B cell (primary cell): ENCODE results near the gene SCN4A. TPM values are rescaled to one million over a fixed set of nuclear protein-coding genes. Genes with fewer than 3 reads are reported as not detected.

Source experiments
- ATAC-seq: fragments of 200-7000 bp; cut with Tn5 transposase; one replicate; pipeline ENCODE4 v1.10.0; 2021; ENCODE audit warnings: low read depth, mild to moderate bottlenecking, moderate number of reproducible peaks, moderate library complexity
- CTCF ChIA-PET: fragments of 350-600 bp; sonication (Branson Sonifier 250); formaldehyde crosslinking; loops from one replicate; lab custom pipeline; 2021; ENCODE audit warnings: antibody characterized with exemption, inconsistent platforms; lab: Charles Lee
- POLR2A ChIA-PET: fragments of 350-600 bp; sonication (Branson Sonifier 250); formaldehyde crosslinking; loops from one replicate; lab custom pipeline; 2021; ENCODE audit warnings: antibody characterized with exemption; lab: Charles Lee
- DNase-seq: peaks from one replicate; pipeline ENCODE4 v3.0.0; 2013
- H2AFZ ChIP-seq: 2 replicates; pipeline ENCODE4 v1.6.1; 2012; ENCODE audit warnings: mild to moderate bottlenecking, low read depth, low read length; ENCODE audit not compliant: insufficient read depth, poor library complexity, severe bottlenecking
- H3K27ac ChIP-seq, 2 donors: 1 replicate in 1 of 2; 2 replicates in 1 of 2; pipeline ENCODE4 v1.5.1; 2012 to 2013; ENCODE audit warnings: low read length in 2 of 2, mild to moderate bottlenecking in 2 of 2, moderate library complexity in 1 of 2
- H3K27me3 ChIP-seq, 4 experiments: fragments of 200-600 bp in 1 of 4; sonication (generic) in 1 of 4; replicated peaks in 1 of 4; 1 replicate in 2 of 4; 2 replicates in 2 of 4; pipeline versions ENCODE4 v1.6.1 to v1.7.0; 2013 to 2016; ENCODE audit warnings: low read length in 3 of 4, mild to moderate bottlenecking in 2 of 4, mixed read lengths in 1 of 4, moderate library complexity in 1 of 4; ENCODE audit not compliant: insufficient read depth in 4 of 4, control insufficient read depth in 3 of 4; ENCODE audit errors: control extremely low read depth in 1 of 4
- H3K36me3 ChIP-seq, 2 experiments: replicated peaks in 1 of 2; 1 replicate in 1 of 2; 2 replicates in 1 of 2; pipeline versions ENCODE4 v1.6.1 to v1.7.1; 2013; ENCODE audit warnings: low read length in 1 of 2; ENCODE audit not compliant: insufficient read depth in 2 of 2, control insufficient read depth in 1 of 2; ENCODE audit errors: control extremely low read depth in 1 of 2, extremely low read depth in 1 of 2
- H3K4me1 ChIP-seq, 2 donors: fragments of 200-600 bp in 1 of 2; sonication (generic) in 1 of 2; 1 replicate in 1 of 2; 2 replicates in 1 of 2; pipeline versions ENCODE4 v1.5.1 to v1.6.1; 2013 to 2017; ENCODE audit warnings: low read length in 2 of 2; ENCODE audit not compliant: control insufficient read depth in 2 of 2, insufficient read depth in 2 of 2
- H3K4me2 ChIP-seq: replicated peaks from 2 replicates; pipeline ENCODE3; 2012; ENCODE audit warnings: mild to moderate bottlenecking, low read depth, low read length; ENCODE audit not compliant: poor library complexity, severe bottlenecking
- H3K4me3 ChIP-seq, 5 experiments: fragments of 200-600 bp in 1 of 5; sonication (generic) in 1 of 5; 1 replicate in 3 of 5; 2 replicates in 2 of 5; pipeline versions ENCODE4 v1.5.1 to v1.7.0; 2011 to 2016; ENCODE audit warnings: low read length in 4 of 5, mild to moderate bottlenecking in 4 of 5, low read depth in 2 of 5, control low read depth in 1 of 5, moderate library complexity in 1 of 5; ENCODE audit not compliant: insufficient read depth in 1 of 5; ENCODE audit errors: control extremely low read depth in 1 of 5, extremely low read depth in 1 of 5
- H3K79me2 ChIP-seq: fragments of 200-600 bp; sonication (generic); one replicate; pipeline ENCODE4 v1.6.0; 2016; ENCODE audit warnings: low read length; ENCODE audit not compliant: control insufficient read depth, insufficient read depth
- H3K9ac ChIP-seq: fragments of 200-600 bp; sonication (generic); 2 replicates; pipeline ENCODE4 v1.6.1; 2017; ENCODE audit warnings: mild to moderate bottlenecking, low read length, moderate library complexity
- H3K9me3 ChIP-seq, 3 donors: one replicate each; pipeline versions ENCODE4 v1.6.1 to v1.7.1; 2013; ENCODE audit warnings: low read length in 2 of 3; ENCODE audit not compliant: control insufficient read depth in 2 of 3, insufficient read depth in 1 of 3; ENCODE audit errors: control extremely low read depth in 1 of 3
- H4K20me1 ChIP-seq: 2 replicates; pipeline ENCODE4 v1.6.0; 2012; ENCODE audit warnings: mild to moderate bottlenecking, low read length; ENCODE audit not compliant: insufficient read depth, control insufficient read depth, poor library complexity, severe bottlenecking
- H3K27ac Mint-ChIP-seq: one replicate; pipeline ENCODE4 v1.8.0; 2021; ENCODE audit warnings: mixed read lengths
- H3K27me3 Mint-ChIP-seq: one replicate; pipeline ENCODE4 v1.8.0; 2021; ENCODE audit warnings: mixed read lengths
- H3K4me1 Mint-ChIP-seq: one replicate; pipeline ENCODE4 v1.8.0; 2021; ENCODE audit warnings: mixed read lengths
- H3K4me3 Mint-ChIP-seq: one replicate; pipeline ENCODE4 v1.8.0; 2021; ENCODE audit warnings: mixed read lengths
- H3K9me3 Mint-ChIP-seq: one replicate; pipeline ENCODE4 v1.8.0; 2022; ENCODE audit warnings: mixed read lengths; ENCODE audit not compliant: insufficient read depth
- EZH2 ChIP-seq: IDR thresholded peaks from 2 replicates; pipeline ENCODE4 v1.6.1; 2012; ENCODE audit warnings: borderline replicate concordance, low read depth, mild to moderate bottlenecking, moderate library complexity, low read length; ENCODE audit not compliant: insufficient read depth, poor library complexity, severe bottlenecking
- WGBS: methylation state at CpG from one replicate; pipeline ENCODE4 v1.1.5; 2013; ENCODE audit warnings: missing lambda C conversion rate; ENCODE audit not compliant: insufficient coverage; 5-methylcytosine and 5-hydroxymethylcytosine counted together
- intact Hi-C: fragments of 100-400 bp; cut with micrococcal nuclease; formaldehyde crosslinking; loops from one replicate; pipeline ENCODE4 v1.10.0; 2022
- polyA plus RNA-seq: library from polyadenylated mRNA; depleted of rRNA; stranded (reverse); fragments of >200 nt; gene quantifications from 2 replicates; pipeline ENCODE4 v1.2.3, GENCODE V29; 2012
- total RNA-seq, 2 donors: library from RNA; stranded (reverse); fragments of 120-200 nt in 1 of 2; gene quantifications; 1 replicate in 1 of 2; 2 replicates in 1 of 2; pipeline versions ENCODE4 v1.2.3 to v1.2.4, GENCODE V29; 2013 to 2022
- TF ChIP-seq, protein P1 (sequence below): fragments of 200-600 bp; IDR thresholded peaks from one replicate; pipeline ENCODE4 v1.8.0; 2022; ENCODE audit warnings: antibody characterized with exemption, mild to moderate bottlenecking

Gene SCN4A
- total and polyA plus RNA-seq, 2 donors (not counting 1 experiment from before 2014, with no cell fraction given) = 1.1 to 1.4 TPM

DNA sequence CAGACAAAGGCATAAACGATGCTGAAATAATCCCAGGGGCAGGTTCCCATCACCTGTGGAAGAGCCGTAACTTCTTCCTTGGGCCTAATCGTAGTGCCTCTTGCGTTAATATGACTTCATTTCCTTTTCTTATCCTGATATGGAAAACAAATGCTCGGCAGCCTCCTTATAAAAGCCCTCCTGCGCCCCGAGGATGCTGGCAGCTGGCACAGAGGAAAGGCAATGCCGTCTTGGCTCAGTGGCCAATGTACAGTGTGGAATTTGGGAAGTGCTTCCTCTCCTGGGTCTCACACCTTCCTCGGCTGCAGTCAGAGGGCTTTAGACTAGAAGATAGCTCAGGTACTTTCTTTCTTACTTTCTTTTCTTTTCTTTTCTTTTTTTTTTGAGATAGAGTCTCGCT lies 3.4 kb downstream of the SCN4A start:
- no peak for DNase-seq
- no peak for ATAC-seq
- no peaks in the 10 kb centered on the region for H3K79me2 ChIP-seq
- H3K9me3 ChIP-seq = no peaks in the 10 kb centered on the region
- Mint-ChIP-seq H3K27ac (no peak overlapping the region), H3K4me1 (peaks cover 5% of the 10 kb centered on the region), H3K4me3 (no peak overlapping the region), H3K27me3 (peaks cover 5% of the 10 kb centered on the region), H3K9me3 (no peaks in the 10 kb centered on the region)
- intact Hi-C loops = no loop called here
- H3K27ac ChIP-seq = no peak overlapping the region
- no peak overlapping the region for H3K4me3 ChIP-seq
- H3K36me3 ChIP-seq = no peaks in the 10 kb centered on the region
- no peaks in the 10 kb centered on the region for H4K20me1 ChIP-seq
- TF ChIP-seq, protein P1, sequence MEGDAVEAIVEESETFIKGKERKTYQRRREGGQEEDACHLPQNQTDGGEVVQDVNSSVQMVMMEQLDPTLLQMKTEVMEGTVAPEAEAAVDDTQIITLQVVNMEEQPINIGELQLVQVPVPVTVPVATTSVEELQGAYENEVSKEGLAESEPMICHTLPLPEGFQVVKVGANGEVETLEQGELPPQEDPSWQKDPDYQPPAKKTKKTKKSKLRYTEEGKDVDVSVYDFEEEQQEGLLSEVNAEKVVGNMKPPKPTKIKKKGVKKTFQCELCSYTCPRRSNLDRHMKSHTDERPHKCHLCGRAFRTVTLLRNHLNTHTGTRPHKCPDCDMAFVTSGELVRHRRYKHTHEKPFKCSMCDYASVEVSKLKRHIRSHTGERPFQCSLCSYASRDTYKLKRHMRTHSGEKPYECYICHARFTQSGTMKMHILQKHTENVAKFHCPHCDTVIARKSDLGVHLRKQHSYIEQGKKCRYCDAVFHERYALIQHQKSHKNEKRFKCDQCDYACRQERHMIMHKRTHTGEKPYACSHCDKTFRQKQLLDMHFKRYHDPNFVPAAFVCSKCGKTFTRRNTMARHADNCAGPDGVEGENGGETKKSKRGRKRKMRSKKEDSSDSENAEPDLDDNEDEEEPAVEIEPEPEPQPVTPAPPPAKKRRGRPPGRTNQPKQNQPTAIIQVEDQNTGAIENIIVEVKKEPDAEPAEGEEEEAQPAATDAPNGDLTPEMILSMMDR = no peak
- no peak for TF ChIP-seq EZH2
- H3K27me3 ChIP-seq = peaks cover 0 to 2% (median 0%) of the 10 kb centered on the region in 4 experiments
- peaks cover 5 to 10% of the 10 kb centered on the region in 2 donors for H3K4me1 ChIP-seq
- H3K9ac ChIP-seq = no peak overlapping the region
- 86% methylated on average over 6 of the region's 10 CpGs for WGBS
- CTCF ChIA-PET = interaction anchor here (1.0 to 1.7 kb wide), 6 partner anchors 11 to 59 kb away, joined by 3 to 6 read pairs (median 4); no protein-coding TSS in a partner anchor
- POLR2A ChIA-PET = no interaction called here
- no peak overlapping the region for H3K4me2 ChIP-seq
- H2AFZ ChIP-seq = no peak overlapping the region

DNA sequence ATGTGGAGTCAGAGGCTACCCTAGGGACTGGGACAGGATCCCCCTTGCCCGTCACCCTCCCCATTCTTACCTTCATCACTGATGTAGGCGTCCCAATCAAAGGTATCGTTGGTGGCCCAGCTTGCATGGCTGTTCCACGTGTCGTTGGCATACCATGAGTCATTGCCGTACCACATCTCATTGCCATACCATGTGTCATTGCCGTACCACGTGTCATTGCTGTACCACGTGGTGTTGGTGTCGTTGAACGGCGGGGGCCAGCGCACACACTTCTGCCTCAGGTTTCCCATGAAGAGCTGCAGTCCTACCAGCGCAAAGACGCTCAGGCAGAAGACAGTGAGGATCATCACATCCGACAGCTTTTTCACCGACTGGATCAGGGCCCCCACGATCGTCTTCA lies 4.8 kb downstream of the SCN4A start:
- Mint-ChIP-seq H3K9me3 (no peaks in the 10 kb centered on the region), H3K27me3 (peaks cover 5% of the 10 kb centered on the region), H3K4me1 (peaks cover 6% of the 10 kb centered on the region), H3K27ac (no peak overlapping the region), H3K4me3 (no peak overlapping the region)
- no peak overlapping the region for H3K4me2 ChIP-seq
- H3K36me3 ChIP-seq = no peaks in the 10 kb centered on the region
- no peak overlapping the region for H3K4me3 ChIP-seq
- H3K27ac ChIP-seq = no peak overlapping the region
- DNase-seq = no peak
- no peak overlapping the region for H3K9ac ChIP-seq
- H3K9me3 ChIP-seq = no peaks in the 10 kb centered on the region
- no peaks in the 10 kb centered on the region for H4K20me1 ChIP-seq
- peaks cover 5 to 10% of the 10 kb centered on the region in 2 donors for H3K4me1 ChIP-seq
- no peak for ATAC-seq
- H3K79me2 ChIP-seq = no peaks in the 10 kb centered on the region
- ChIA-PET POLR2A (interaction anchor here (0.8 kb wide), 1 partner anchor 12 kb away, joined by 4 read pairs; no protein-coding TSS in a partner anchor), CTCF (interaction anchor here (1.7 to 4.0 kb wide), 3 partner anchors 17 to 61 kb away, joined by 6 to 14 read pairs (median 6); no protein-coding TSS in a partner anchor)
- intact Hi-C loops = no loop called here
- H2AFZ ChIP-seq = no peak overlapping the region
- 95% methylated on average over 19 of the region's 19 CpGs for WGBS
- peaks cover 0 to 2% (median 0%) of the 10 kb centered on the region in 4 experiments for H3K27me3 ChIP-seq
- TF ChIP-seq EZH2 = no peak
- TF ChIP-seq, protein P1 = no peak
